Peyer's patch (tissue), 4 donors: ENCODE measurements around the gene NR1I2. TPM values are rescaled to one million over a fixed set of nuclear protein-coding genes. Genes with fewer than 3 reads are reported as not detected.

Experiments
- DNase-seq, 3 donors: peaks; one replicate each; pipeline ENCODE4 v3.0.0-alpha.2; 2017 to 2019
- H3K27ac ChIP-seq, 4 donors: fragments of 200-600 bp; sonication (generic); one replicate each; pipeline ENCODE4 v1.5.1; 2016 to 2019
- H3K27me3 ChIP-seq, 2 donors: fragments of 200-600 bp; sonication (generic); one replicate each; pipeline ENCODE4 v1.5.1; 2019
- H3K36me3 ChIP-seq, 3 donors: fragments of 200-600 bp; sonication (generic); one replicate each; pipeline ENCODE4 v1.5.1; 2016 to 2019
- H3K4me1 ChIP-seq, 4 donors: fragments of 200-600 bp; sonication (generic); one replicate each; pipeline ENCODE4 v1.5.1; 2016 to 2019
- H3K4me3 ChIP-seq, 4 donors: fragments of 200-600 bp; sonication (generic); 1 replicate in 3 of 4; 2 replicates in 1 of 4; pipeline ENCODE4 v1.5.1; 2016 to 2019; ENCODE audit warnings: mild to moderate bottlenecking in 1 of 4
- H3K9me3 ChIP-seq, 4 donors: fragments of 200-600 bp; sonication (generic); one replicate each; pipeline ENCODE4 v1.5.1; 2016 to 2019; ENCODE audit warnings: mild to moderate bottlenecking in 1 of 4
- POLR2A ChIP-seq, 2 donors: fragments of 450-650 bp; IDR thresholded peaks; one replicate each; pipeline ENCODE4 v1.5.1; 2017; ENCODE audit warnings: antibody characterized with exemption in 2 of 2, mild to moderate bottlenecking in 2 of 2, moderate library complexity in 2 of 2
- total RNA-seq, 4 donors: library from RNA; depleted of rRNA; stranded (reverse); fragments of >200 nt; gene quantifications; one replicate each; pipeline ENCODE4 v1.1.0, GENCODE V29; 2016
- TF ChIP-seq, protein P1 (sequence below), 6 experiments: fragments of 450-650 bp in 4 of 6; fragments of 200-600 bp in 2 of 6; sonication (generic) in 1 of 6; IDR thresholded peaks; one replicate each; pipeline ENCODE4 v1.5.1; 2017 to 2019; ENCODE audit warnings: antibody characterized with exemption in 6 of 6, mild to moderate bottlenecking in 3 of 6, moderate library complexity in 1 of 6

NR1I2 gene
- total RNA-seq, 4 donors from 2014 or later, result 56.9 to 572 (median 406) TPM

DNA sequence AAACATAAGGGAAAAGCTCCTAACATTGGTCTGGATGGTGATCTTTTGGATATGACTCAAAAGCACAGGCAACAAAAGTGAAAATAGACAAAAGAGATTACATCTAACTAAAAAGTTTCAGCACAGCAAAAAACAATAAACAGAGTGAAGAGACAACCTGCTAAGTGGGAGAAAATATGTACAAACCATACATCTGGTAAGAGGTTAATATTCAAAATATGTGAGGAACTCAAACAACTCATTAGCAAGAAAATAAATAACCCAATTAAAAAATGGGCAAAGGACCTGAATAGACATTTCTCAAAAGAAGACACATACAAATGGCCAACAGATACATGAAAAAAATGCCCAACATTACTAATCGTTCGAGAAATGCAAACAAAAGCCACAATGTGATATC, 19.0 kb upstream of the NR1I2 start:
- Histone ChIP-seq H3K36me3 (no peaks in the 10 kb centered on the region), H3K4me1 (no peaks in the 10 kb centered on the region), H3K4me3 (no peak overlapping the region), H3K27ac (no peak overlapping the region), H3K27me3 (no peaks in the 10 kb centered on the region), H3K9me3 (no peaks in the 10 kb centered on the region)
- no peak for TF ChIP-seq POLR2A (IDR thresholded peaks at IDR 0.05)
- TF ChIP-seq, protein P1, sequence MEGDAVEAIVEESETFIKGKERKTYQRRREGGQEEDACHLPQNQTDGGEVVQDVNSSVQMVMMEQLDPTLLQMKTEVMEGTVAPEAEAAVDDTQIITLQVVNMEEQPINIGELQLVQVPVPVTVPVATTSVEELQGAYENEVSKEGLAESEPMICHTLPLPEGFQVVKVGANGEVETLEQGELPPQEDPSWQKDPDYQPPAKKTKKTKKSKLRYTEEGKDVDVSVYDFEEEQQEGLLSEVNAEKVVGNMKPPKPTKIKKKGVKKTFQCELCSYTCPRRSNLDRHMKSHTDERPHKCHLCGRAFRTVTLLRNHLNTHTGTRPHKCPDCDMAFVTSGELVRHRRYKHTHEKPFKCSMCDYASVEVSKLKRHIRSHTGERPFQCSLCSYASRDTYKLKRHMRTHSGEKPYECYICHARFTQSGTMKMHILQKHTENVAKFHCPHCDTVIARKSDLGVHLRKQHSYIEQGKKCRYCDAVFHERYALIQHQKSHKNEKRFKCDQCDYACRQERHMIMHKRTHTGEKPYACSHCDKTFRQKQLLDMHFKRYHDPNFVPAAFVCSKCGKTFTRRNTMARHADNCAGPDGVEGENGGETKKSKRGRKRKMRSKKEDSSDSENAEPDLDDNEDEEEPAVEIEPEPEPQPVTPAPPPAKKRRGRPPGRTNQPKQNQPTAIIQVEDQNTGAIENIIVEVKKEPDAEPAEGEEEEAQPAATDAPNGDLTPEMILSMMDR (IDR thresholded peaks at IDR 0.05), result no peak
- no peak for DNase-seq

DNA sequence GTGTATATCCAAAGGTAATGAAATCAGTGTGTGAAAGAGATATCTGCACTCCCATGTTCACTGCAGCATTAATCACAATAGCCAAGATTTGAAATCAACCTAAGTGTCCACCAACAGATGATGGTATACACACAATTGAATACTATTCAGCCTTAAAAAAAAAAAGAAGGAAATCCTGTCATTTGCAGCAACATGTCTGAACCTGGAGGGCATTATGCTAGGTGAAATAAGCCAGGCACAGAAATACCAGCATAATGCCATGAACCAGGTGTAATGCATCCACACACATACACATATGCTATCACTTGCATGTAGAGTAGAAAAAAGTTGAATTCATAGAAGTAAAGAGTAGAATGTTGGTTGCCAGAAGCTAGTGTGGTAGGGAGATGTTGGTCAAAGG, 18.4 kb upstream of the NR1I2 start:
- Histone ChIP-seq H3K27ac (no peak overlapping the region), H3K36me3 (no peaks in the 10 kb centered on the region), H3K4me1 (no peaks in the 10 kb centered on the region), H3K9me3 (no peaks in the 10 kb centered on the region), H3K4me3 (no peak overlapping the region), H3K27me3 (no peaks in the 10 kb centered on the region)
- DNase-seq, result no peak
- TF ChIP-seq, protein P1 (IDR thresholded peaks at IDR 0.05), result no peak
- TF ChIP-seq POLR2A (IDR thresholded peaks at IDR 0.05), result no peak

DNA sequence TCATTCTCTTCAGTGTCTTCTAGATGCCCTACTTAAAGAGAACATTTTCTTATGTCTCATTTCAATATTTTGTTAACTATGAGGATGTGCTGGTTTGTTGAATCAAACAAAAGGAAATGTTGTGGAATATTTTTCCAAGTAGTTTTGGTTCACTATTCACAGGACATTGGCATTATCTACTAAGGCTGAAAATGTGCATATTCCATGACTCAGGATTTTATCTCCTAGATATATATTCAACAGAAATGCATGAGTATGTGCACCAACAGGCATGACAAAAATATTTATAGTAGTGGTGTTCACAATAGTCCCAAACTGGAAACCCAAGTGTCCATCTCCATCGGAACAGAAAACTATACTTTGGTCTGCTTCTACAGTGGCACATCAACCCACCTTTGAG, 16.7 kb upstream of the NR1I2 start:
- no peaks in the 10 kb centered on the region for H3K4me1 ChIP-seq
- H3K36me3 ChIP-seq, result no peaks in the 10 kb centered on the region
- H3K9me3 ChIP-seq, result no peaks in the 10 kb centered on the region
- DNase-seq, result no peak
- TF ChIP-seq, protein P1 (IDR thresholded peaks at IDR 0.05), result no peak
- TF ChIP-seq POLR2A (IDR thresholded peaks at IDR 0.05), result no peak
- H3K4me3 ChIP-seq, result no peak overlapping the region
- H3K27ac ChIP-seq, result no peak overlapping the region
- H3K27me3 ChIP-seq, result no peaks in the 10 kb centered on the region

DNA sequence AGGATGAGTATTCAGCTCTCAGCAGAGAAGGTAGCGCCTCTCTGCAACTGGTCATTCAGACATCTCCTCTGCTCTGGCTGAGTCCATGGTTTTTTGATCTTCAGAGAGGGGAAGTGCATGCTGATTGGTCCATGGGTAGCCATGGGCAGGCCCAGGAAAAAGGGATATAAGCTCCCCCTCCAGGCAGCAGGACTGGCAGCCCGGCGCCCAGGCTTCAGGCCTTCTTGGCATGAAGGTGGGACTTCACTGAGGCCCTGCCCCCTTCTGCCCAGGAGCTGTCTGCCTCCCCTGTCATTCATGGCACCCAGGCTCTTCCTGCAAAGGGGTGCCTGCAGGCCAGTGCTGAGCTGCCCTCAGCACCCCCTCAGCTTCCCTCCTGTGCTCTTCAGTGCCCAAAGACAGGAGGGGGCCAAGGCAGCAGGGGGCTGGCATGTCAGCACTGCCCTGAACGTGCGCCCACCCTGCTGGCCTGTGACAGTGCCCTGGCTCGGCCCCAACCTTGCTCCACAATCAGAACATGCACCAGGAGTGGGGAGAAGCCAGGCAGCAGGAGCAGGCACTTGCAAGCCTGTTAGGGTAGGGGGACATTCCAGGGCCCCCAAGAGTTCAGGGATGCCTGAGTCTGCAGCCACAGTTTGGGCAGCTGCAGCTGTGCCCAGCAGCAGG, 13.8 kb upstream of the NR1I2 start:
- Histone ChIP-seq H3K9me3 (no peaks in the 10 kb centered on the region), H3K4me3 (no peak overlapping the region), H3K4me1 (no peaks in the 10 kb centered on the region), H3K27me3 (no peaks in the 10 kb centered on the region), H3K36me3 (no peaks in the 10 kb centered on the region), H3K27ac (no peak overlapping the region)
- no peak for DNase-seq
- no peak for TF ChIP-seq POLR2A (IDR thresholded peaks at IDR 0.05)
- TF ChIP-seq, protein P1 (IDR thresholded peaks at IDR 0.05), result no peak

DNA sequence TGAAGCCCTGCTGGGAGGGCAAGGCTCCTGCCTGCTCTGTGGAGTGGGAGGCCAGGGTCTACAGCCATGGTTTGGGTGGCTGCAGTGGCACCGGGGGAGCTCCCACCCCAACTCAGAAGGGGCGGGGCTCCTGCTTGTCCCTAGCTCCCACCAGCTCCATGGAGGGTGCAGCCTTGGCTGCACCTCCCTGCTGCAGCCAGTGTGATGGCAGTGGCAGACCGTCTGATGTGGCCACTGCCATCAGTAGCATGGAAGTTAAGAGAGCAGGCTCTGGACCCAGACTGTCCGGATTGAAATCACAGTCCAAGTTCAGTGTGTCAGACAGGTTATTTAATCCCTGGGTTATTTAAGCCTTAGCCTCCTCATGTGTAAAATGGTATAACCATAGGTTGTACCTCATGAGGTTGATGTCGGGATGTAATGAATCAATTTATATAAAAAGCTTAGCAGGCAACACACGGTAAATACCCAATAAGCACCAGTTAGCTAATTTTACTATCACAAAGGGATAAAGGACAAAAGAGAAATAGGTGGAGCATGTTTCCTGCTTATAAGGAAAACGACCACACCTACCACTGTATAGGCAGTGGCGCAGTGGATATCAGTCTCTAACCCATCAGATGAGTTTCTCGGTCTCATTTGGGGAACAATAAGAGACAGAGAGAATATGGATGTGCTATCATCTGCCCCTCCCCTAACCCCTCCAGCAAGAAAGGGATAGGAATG, 13.1 kb upstream of the NR1I2 start:
- Histone ChIP-seq H3K4me3 (no peak overlapping the region), H3K27me3 (no peaks in the 10 kb centered on the region), H3K9me3 (no peaks in the 10 kb centered on the region), H3K27ac (peak overlapping the region in 2 of 4 donors; percentile 34 to 42), H3K36me3 (no peaks in the 10 kb centered on the region), H3K4me1 (no peaks in the 10 kb centered on the region)
- TF ChIP-seq, protein P1 (IDR thresholded peaks at IDR 0.05), result no peak
- TF ChIP-seq POLR2A (IDR thresholded peaks at IDR 0.05), result no peak
- DNase-seq, result no peak
